Endometrium (tissue), 2 donors: ENCODE results near the gene CHIT1.
A peak's percentile ranks its signal among the peaks of the same experiment; 100 is the strongest.

Experiments
- FAIRE-seq: peaks from 2 replicates; lab custom pipeline; 2012; peaks lifted over from hg19 to GRCh38; lab: Jason Lieb, UNC
- donor health status: control.
- donor health status: control.

The CHIT1 gene

GRCh38 chr1:203216274-203217138 is 13.0 kb downstream of the CHIT1 start:
- FAIRE-seq, result peak; percentile 35

GRCh38 chr1:203215573-203215972 is 13.9 kb downstream of the CHIT1 start:
- FAIRE-seq, result no peak

GRCh38 chr1:203214871-203215270 is 14.6 kb downstream of the CHIT1 start:
- no peak for FAIRE-seq

DNA sequence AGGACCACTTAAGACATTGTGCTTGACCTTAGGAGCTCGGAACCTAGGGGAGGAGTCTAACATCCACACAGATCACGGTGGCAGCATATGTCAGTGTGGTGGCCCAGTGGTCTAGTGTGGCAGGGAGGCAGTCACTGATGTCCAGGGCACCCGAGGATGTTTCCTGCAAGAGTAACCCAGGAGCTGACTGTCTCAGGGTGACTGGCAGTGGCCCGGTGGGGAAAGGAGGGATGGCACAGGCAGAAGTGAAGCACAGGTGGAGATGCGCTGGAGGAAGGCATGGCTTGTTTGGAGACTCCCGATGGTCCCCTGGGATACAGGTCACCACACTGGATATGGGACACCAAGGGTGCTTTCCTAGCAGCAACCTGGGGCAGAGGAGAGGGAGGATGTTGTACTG is 16.3 kb downstream of the CHIT1 start:
- no peak for FAIRE-seq

DNA sequence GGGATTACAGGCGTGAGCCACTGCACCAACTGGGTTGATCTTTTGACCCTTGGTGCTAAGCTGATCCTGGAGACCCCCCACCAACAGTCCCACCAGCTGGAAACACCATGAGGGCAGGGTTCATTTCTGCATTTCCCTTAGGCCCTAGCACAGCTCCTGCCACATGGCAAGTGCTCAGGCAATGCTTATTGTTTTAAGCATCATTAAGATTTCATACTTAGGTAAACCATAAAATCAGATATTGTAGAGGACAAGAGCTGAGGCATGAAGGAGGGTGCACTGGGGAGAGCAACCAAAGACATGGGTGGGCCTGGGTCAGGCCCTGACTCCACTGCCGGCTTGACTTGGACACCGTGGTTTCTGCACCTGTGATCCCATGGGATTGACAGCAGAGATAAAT is 17.7 kb downstream of the CHIT1 start:
- no peak for FAIRE-seq

DNA sequence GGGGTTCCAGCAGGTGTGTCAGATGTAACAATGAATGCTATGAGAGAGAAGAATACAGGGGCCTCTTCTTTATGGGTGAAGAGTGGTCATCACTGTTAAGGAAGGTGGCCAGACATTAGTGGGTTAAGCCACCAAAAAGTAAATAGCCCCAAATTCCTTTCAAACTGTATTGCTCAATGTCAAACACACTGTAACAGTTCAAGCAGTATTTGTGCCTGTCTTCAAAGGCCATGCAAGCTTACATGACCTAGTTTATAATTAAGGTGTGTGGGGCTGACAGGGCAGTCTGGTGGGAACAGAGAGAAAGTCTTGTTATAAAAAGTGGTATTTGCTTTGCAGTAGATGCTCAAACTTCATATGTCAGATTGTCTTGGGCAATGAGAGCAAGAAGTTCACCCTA is 18.5 kb downstream of the CHIT1 start:
- FAIRE-seq, result no peak

GRCh38 chr1:203210350-203210749 is 19.1 kb downstream of the CHIT1 start:
- FAIRE-seq, result no peak

DNA sequence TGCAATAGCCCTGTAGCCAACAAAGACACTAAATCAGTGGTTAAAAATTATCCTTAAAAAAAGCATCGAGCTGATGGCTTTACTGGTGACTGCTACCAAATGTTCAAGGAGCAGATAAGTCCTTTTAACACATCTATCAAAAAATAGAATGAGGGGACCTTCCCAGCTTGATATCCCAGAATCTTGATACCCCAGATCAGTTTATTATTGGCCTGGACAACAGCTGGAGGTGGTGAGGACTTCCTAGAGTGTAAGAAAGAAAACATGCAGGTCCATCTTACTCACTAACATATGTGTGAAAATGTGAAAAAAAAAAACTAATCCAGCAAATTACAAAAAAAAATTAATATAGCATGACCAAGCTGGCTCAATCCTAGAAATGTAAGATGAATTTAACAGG is 21.3 kb downstream of the CHIT1 start:
- no peak for FAIRE-seq

DNA sequence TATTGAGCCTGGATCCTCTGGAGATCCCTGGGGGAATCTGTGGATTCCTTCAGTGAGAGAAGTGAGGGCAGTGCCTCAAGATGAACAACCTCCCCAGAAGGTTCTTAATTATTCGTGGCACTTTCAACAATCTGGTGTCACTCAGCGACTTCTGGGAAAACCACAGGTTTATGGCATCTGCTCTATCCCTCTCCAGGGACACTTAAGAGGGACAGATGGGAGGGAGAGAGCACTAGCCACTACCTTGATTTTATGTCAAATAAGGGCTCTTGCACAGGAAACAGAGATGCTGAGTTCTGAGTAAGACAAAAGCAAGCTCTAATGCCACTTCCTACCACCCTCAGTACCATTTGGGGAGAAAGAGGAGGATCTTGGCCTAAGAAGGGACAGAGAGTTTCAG is 21.7 kb downstream of the CHIT1 start:
- no peak for FAIRE-seq

- FAIRE-seq, result no peak
Measured at GRCh38 chr1:203206129-203206687, 23.3 kb downstream of the CHIT1 start.

- FAIRE-seq, result no peak
Measured at GRCh38 chr1:203204756-203205155, 24.7 kb downstream of the CHIT1 start.

DNA sequence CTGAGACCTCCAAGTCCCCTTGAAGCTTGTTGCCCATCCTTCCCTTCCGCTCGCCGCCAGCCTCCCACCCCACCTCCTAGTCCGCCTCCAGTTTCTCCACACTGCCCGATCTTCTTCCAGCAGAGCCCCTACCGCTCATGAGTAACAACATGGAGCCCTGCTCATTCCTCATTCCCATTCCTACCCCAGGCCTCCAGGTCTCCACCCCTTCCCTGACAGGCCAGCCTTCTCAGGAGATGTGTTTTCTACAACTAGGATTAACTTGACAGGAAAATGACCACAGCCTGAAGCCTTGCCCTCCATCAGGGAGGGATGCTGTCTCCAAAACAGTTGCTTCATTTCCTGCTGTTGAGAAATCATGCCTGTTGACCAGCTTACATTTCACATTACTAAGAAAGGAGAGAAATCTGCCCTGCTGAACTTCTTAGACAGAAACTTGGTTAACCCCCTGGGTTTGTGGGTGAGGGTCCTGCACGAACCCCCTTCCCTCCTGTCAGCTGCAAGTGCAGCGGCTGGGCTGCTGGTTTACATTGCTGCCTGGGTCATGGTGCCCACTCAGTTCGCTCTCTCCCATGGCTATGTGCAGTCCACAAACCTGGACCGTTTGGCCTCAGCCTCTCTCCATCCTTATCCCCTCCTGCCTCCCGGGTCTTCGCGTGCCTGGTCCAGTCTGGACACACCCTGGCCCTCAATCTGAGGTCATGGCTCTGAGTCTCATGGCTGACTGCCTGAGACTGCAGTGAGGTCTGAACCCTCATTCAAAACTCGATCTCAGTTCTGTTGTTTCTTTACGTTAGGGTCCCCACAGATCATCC is 26.8 kb downstream of the CHIT1 start:
- FAIRE-seq, result no peak

DNA sequence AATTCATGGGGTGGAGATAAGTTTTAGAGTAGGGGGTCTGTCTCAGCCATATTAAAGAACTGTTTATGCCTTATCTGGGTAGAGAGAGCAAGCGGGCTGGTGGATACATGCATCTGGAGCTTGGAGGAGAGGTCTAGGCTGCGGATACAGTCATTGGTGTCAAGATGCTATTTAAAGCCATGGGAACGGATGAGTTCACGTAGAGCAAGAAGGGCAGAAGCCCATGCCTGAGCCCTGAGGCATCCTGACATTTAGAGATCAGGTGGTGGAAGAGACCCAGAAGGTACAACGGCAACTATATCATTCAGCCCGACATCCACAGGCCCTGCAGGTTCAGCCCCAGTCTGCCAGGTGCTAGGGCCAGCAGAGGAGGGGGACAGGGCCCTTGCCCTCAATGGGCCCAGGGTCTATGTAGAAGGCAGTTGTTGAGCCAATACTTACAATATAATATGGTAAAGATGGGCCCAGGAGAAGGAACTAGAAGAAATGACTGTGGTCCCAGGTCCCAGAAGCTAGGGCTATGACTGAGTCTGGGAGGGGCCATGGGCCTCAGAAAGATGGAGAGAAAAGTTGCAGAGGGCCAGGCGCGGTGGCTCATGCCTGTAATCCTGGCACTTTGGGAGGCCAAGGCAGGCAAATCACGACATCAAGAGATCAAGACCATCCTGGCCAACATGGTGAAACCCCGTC is 27.8 kb downstream of the CHIT1 start:
- FAIRE-seq, result no peak

- FAIRE-seq, result no peak
Measured at GRCh38 chr1:203200916-203201315, 28.6 kb downstream of the CHIT1 start.

DNA sequence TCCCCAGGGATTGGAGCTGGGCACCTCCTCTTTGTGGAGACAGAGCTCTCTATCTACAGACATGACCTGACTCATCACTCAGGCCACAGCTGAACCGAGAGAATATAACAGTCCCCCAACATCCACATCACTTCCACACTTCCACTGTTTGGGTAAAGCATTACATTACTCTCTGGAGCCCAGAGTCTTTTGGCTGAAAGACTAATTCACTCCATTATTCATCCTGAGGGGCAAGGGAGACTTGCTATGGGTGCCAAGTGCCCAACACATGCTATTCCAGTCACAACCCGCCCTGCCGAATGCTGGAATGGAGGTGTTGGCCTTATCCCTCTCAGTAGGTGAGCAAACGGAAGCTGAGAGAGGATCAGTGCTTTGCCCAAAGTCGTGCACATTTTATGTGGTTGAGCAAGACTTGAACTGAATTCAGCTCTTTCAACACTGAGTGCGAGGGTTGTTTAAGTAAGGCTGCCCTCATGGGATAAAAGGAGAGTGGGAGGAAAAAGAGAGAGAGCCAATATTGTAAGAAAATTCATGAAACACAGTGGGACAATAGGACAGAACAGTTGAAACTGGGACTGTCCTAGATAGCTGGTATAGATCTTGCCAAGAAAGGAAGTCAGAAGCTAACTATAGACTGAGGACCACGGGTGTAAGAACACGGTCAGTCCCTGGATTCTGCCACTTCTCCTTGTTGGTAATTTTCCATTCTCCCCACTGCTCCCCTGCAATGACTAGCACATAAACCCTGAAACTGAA is 29.5 kb downstream of the CHIT1 start:
- no peak for FAIRE-seq

DNA sequence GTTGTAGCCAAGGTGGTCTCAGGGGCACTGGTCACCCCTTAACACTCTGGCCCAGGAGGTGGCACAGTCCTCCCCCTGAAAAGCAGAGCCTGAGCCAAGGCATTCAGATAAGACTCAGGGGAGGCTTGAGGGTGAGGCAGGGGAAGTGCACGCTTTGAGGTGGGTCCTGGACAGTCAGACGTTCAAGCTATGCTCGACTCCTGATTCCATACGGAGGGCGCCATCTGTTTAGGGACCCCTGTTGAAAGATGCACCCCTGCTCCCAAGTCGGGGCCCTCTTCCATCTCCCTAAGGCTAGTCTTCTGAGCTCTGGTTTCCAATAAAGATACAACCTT is 30.0 kb downstream of the CHIT1 start:
- no peak for FAIRE-seq

GRCh38 chr1:203199002-203199401 is 30.5 kb downstream of the CHIT1 start:
- no peak for FAIRE-seq

DNA sequence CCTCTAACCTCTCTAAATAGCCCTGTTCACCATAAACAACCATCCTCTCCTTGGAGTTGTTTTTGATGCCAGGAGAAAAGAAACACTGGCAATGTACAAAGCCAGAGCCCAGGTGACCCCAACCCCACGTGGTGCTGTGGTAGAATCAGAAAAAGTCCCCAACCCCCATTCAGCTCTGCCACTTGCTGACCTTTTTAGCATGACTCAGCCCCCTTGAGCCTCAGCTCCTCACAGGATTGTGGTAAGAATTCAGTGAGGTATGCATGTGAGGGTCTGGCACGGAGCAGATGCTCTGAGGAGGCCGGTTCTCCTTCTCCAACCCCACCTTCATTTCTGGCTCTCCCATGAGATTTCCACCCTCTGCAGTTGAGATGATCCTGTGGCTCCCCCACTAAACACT is 31.8 kb downstream of the CHIT1 start:
- FAIRE-seq, result no peak

- FAIRE-seq, result no peak
Measured at GRCh38 chr1:203196371-203196770, 33.1 kb downstream of the CHIT1 start.

- no peak for FAIRE-seq
Measured at GRCh38 chr1:203190949-203191348, 38.5 kb downstream of the CHIT1 start.

- FAIRE-seq, result no peak
Measured at GRCh38 chr1:203189951-203190352, 39.5 kb downstream of the CHIT1 start.

DNA sequence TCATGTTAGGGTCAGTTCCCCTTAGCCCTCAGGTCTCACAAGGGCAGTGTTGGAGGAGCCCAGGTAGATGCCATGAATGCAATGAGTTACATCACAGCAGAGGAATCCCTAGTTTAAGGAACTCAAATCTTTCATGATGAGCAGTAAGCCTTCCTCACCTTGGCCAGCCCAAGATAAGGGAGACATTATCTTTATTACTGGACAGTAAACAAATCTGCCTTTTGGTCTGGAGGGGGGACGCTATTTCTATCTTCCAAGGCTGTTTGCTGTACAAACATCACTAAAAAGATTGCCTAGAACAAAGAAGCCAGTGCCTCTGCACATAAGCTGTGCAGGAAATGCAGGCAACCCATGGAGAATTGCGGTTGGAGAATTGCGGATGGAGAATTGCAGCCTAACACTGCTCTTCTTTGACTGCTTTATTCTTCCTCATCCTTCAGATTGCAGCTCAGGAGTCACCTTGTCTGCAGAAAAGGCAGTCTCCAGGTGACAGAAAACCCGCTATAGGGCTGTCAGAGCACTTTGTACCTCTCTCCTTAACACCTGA is 40.7 kb downstream of the CHIT1 start:
- no peak for FAIRE-seq
